Esophagus muscularis mucosa (tissue), 4 donors: ENCODE measurements around the gene GLYATL3.

Experiments
- EP300 ChIP-seq: sonication (generic); formaldehyde crosslinking; IDR thresholded peaks from one replicate; pipeline ENCODE4 v1.6.1; 2017; ENCODE audit warnings: antibody characterized with exemption
- POLR2A ChIP-seq: fragments of 450-650 bp; IDR thresholded peaks from one replicate; pipeline ENCODE4 v1.6.1; 2017; ENCODE audit warnings: antibody characterized with exemption, moderate library complexity, mild to moderate bottlenecking, low read depth
- TF ChIP-seq, protein P1 (sequence below), 3 experiments: fragments of 200-600 bp in 2 of 3; fragments of 450-650 bp in 1 of 3; sonication (generic) in 2 of 3; IDR thresholded peaks; one replicate each; pipeline ENCODE4 v1.5.1; 2017 to 2019; ENCODE audit warnings: antibody characterized with exemption in 3 of 3, mild to moderate bottlenecking in 2 of 3, moderate library complexity in 1 of 3

- TF ChIP-seq, protein P1, sequence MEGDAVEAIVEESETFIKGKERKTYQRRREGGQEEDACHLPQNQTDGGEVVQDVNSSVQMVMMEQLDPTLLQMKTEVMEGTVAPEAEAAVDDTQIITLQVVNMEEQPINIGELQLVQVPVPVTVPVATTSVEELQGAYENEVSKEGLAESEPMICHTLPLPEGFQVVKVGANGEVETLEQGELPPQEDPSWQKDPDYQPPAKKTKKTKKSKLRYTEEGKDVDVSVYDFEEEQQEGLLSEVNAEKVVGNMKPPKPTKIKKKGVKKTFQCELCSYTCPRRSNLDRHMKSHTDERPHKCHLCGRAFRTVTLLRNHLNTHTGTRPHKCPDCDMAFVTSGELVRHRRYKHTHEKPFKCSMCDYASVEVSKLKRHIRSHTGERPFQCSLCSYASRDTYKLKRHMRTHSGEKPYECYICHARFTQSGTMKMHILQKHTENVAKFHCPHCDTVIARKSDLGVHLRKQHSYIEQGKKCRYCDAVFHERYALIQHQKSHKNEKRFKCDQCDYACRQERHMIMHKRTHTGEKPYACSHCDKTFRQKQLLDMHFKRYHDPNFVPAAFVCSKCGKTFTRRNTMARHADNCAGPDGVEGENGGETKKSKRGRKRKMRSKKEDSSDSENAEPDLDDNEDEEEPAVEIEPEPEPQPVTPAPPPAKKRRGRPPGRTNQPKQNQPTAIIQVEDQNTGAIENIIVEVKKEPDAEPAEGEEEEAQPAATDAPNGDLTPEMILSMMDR (IDR thresholded peaks at IDR 0.05), result no peak
- no peak for TF ChIP-seq EP300
- TF ChIP-seq POLR2A, result no peak
Measured at GRCh38 chr6:49519660-49520059, 19.9 kb downstream of the GLYATL3 start.
